Thyroid gland (tissue), 4 donors: ENCODE results near the gene PCDHA10. TPM values are rescaled to one million over a fixed set of nuclear protein-coding genes. Genes with fewer than 3 reads are reported as not detected.
"Not testable (repeated sequence)": the region's sequence is repeated elsewhere in the genome, so short reads cannot be mapped to it uniquely, and the experiment has no call there.

Experiments used
- DNase-seq, 2 donors: peaks; one replicate each; pipeline ENCODE4 v3.0.0-alpha.2; 2019
- H3K27ac ChIP-seq, 3 donors: fragments of 200-600 bp; sonication (generic); 1 replicate in 2 of 3; 2 replicates in 1 of 3; pipeline ENCODE4 v1.5.1; 2016 to 2019; ENCODE audit warnings: mild to moderate bottlenecking in 1 of 3, moderate library complexity in 1 of 3
- H3K27me3 ChIP-seq: fragments of 200-600 bp; sonication (generic); one replicate; pipeline ENCODE4 v1.5.1; 2019
- H3K36me3 ChIP-seq, 2 donors: fragments of 200-600 bp; sonication (generic); one replicate each; pipeline ENCODE4 v1.5.1; 2016 to 2019
- H3K4me1 ChIP-seq, 2 donors: fragments of 200-600 bp; sonication (generic); one replicate each; pipeline ENCODE4 v1.5.1; 2017 to 2019
- H3K4me3 ChIP-seq, 3 donors: fragments of 200-600 bp; sonication (generic); replicated peaks in 1 of 3; 1 replicate in 2 of 3; 2 replicates in 1 of 3; pipeline ENCODE4 v1.5.1; 2016; ENCODE audit warnings: mild to moderate bottlenecking in 1 of 3
- H3K9me3 ChIP-seq: fragments of 200-600 bp; sonication (generic); one replicate; pipeline ENCODE4 v1.5.1; 2017
- CTCF ChIP-seq, 6 experiments: fragments of 200-600 bp in 3 of 6; fragments of 450-650 bp in 3 of 6; sonication (generic) in 3 of 6; IDR thresholded peaks; one replicate each; pipeline ENCODE4 v1.5.1; 2016 to 2019; ENCODE audit warnings: antibody characterized with exemption in 6 of 6, mild to moderate bottlenecking in 2 of 6, inconsistent platforms in 1 of 6, moderate library complexity in 1 of 6
- POLR2A ChIP-seq, 2 donors: fragments of 450-650 bp; IDR thresholded peaks; one replicate each; pipeline ENCODE4 v1.6.1; 2017; ENCODE audit warnings: antibody characterized with exemption in 2 of 2, mild to moderate bottlenecking in 2 of 2, moderate library complexity in 1 of 2
- WGBS, 2 donors: methylation state at CpG; one replicate each; pipeline ENCODE4 v1.1.5; 2017; 5-methylcytosine and 5-hydroxymethylcytosine counted together
- intact Hi-C: fragments of 100-400 bp; cut with DNase I; formaldehyde crosslinking; loops from one replicate; pipeline ENCODE4 v1.15.1; 2023
- total RNA-seq, 4 donors: library from RNA; depleted of rRNA; stranded (reverse); fragments of >200 nt; gene quantifications; one replicate each; pipeline ENCODE4 v1.2.3, GENCODE V29; 2016

The PCDHA10 gene
- total RNA-seq, 4 donors from 2014 or later: 6.0 to 11.8 (median 9.2) TPM

GRCh38 chr5:140869555-140869886 lies 13.8 kb downstream of the PCDHA10 start:
- Histone ChIP-seq H3K4me1 (no peaks in the 10 kb centered on the region), H3K9me3 (no peaks in the 10 kb centered on the region), H3K27ac (no peak overlapping the region), H3K4me3 (no peak overlapping the region), H3K27me3 (no peaks in the 10 kb centered on the region), H3K36me3 (no peaks in the 10 kb centered on the region)
- TF ChIP-seq CTCF (IDR thresholded peaks at IDR 0.05) (no peak), POLR2A (IDR thresholded peaks at IDR 0.05) (no peak)
- 51 to 66% methylated on average over 5 of the region's 5 CpGs for WGBS, 2 donors
- intact Hi-C loops: no loop called here
- no peak for DNase-seq

GRCh38 chr5:140870221-140871201 lies 14.8 kb downstream of the PCDHA10 start:
- intact Hi-C loops: no loop called here
- H3K4me3 ChIP-seq: no peak overlapping the region
- no peaks in the 10 kb centered on the region for H3K9me3 ChIP-seq
- no peaks in the 10 kb centered on the region for H3K36me3 ChIP-seq
- no peak overlapping the region for H3K27ac ChIP-seq
- H3K4me1 ChIP-seq: no peaks in the 10 kb centered on the region
- 44 to 55% methylated on average over 12 to 84 of the region's 114 CpGs for WGBS, 2 donors
- DNase-seq: no peak
- H3K27me3 ChIP-seq: no peaks in the 10 kb centered on the region
- TF ChIP-seq POLR2A (IDR thresholded peaks at IDR 0.05) (no peak), CTCF (IDR thresholded peaks at IDR 0.05) (no peak)

- H3K27ac ChIP-seq: peak within 1 kb of the TSS in 1 of 3 donors; percentile 59
- no peaks in the 10 kb centered on the region for H3K27me3 ChIP-seq
- H3K9me3 ChIP-seq: no peaks in the 10 kb centered on the region
- DNase-seq: no peak
- intact Hi-C loops: no loop called here
- no peaks in the 10 kb centered on the region for H3K36me3 ChIP-seq
- H3K4me1 ChIP-seq: no peaks in the 10 kb centered on the region
- H3K4me3 ChIP-seq: no peak within 1 kb of the TSS
- 12 to 16% methylated on average over 31 to 44 of the region's 47 CpGs for WGBS, 2 donors
- TF ChIP-seq CTCF (IDR thresholded peaks at IDR 0.05) (peak; percentile 14 to 52 (median 34)), POLR2A (IDR thresholded peaks at IDR 0.05) (no peak)
These were observed 19.7 kb downstream of the PCDHA10 start, which contains the start of gene PCDHA12 for GRCh38 chr5:140875085-140876065. PCDHA12 (plus strand) TSS chr5:140875308; CDS start chr5:140875473, 165 bp downstream.

GRCh38 chr5:140876541-140877261 lies 21.0 kb downstream of the PCDHA10 start:
- H3K27me3 ChIP-seq, H3K4me3 ChIP-seq, H3K9me3 ChIP-seq, H3K36me3 ChIP-seq, intact Hi-C loops, H3K4me1 ChIP-seq, H3K27ac ChIP-seq, DNase-seq: not testable (repeated sequence)
- 34 to 50% methylated on average over 38 to 70 of the region's 80 CpGs for WGBS, 2 donors

- no peak for TF ChIP-seq CTCF (IDR thresholded peaks at IDR 0.05)
- TF ChIP-seq POLR2A (IDR thresholded peaks at IDR 0.05): no peak
- Histone ChIP-seq H3K36me3 (no peaks in the 10 kb centered on the region), H3K4me3 (no peak overlapping the region), H3K27me3 (no peaks in the 10 kb centered on the region), H3K9me3 (no peaks in the 10 kb centered on the region), H3K27ac (no peak overlapping the region), H3K4me1 (no peaks in the 10 kb centered on the region)
- WGBS, 2 donors: 38% methylated on average over 35 of the region's 37 CpGs; no CpG with 5 or more reads in 1 of the 2 donors
- intact Hi-C loops: no loop called here
- DNase-seq: no peak
These were observed 21.5 kb downstream of the PCDHA10 start for GRCh38 chr5:140877262-140877581.
